GM10266 (cell line): ENCODE measurements around the gene XDH.

ENCODE experiments used
- DNase-seq: peaks from one replicate; pipeline ENCODE4 v3.0.0; 2012; ENCODE audit errors: extremely low spot score
- CTCF ChIP-seq: IDR thresholded peaks from 2 replicates; pipeline ENCODE4 v1.5.1; 2012; ENCODE audit warnings: mild to moderate bottlenecking, low read depth; ENCODE audit not compliant: control insufficient read depth, insufficient read depth; ENCODE audit errors: missing control alignments

Gene XDH

GRCh38 chr2:31347319-31347718, 67.2 kb downstream of the XDH start:
- no peak for DNase-seq

DNA sequence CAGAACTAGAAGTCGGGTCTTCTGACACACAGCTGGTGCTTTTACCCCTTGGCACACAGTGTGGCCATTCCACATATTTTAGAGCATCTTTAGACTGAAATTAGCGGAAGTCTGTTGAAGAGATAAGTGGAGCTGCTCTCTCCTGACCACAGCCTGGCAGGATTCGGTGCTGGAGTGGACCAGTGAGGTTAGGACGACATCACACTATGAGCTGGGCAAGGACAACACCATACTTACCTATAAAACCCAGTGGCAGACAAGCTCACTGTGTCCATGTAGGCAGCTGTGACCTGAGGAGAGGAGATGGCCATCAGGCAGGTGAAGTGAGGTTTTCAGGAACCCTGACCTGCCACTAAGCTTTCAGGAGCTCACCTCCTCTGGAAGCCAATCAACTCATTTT, 70.1 kb downstream of the XDH start:
- TF ChIP-seq CTCF, result no peak
- DNase-seq, result no peak

More at GRCh38 chr2:31347319-31347718, 67.2 kb downstream of the XDH start:
- TF ChIP-seq CTCF, result no peak

DNA sequence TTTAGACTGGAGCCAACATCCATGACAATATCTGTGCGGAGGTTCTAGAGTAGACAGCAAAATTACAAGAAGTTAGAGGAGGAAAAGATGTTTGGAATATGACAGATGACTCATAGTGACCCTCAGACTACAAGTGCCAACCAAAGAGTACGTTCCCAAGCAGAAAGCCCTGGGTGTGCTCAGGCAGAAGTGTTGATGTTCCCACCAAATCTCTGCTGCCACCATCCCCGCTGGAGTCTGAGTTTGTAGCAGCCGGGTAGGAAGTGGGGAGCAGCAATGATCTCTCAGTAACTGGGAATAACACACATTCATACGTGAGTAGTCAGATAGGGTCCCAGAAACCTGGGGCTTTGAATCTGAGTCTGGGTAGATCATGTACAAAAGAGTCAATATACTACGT, 73.2 kb downstream of the XDH start:
- no peak for TF ChIP-seq CTCF
- DNase-seq, result no peak

DNA sequence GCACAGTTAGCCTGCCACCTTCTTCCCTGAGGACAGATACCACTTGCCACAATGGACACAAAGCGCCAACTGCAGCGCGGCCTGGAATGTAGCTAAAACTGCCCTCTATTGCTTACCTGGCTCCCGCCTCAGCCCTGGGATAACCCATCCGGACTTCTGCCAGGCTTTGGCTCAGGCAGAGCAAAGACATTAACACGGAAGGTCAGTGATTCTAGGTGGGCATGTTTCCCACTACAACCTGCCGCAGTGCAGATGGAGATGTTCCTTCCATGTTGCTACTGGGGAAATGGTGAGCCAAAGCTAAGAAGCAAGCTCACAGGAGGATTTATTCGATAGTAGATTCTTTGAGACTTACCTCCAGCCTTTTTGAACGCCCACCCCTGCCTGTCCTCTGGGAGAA, 74.8 kb downstream of the XDH start:
- no peak for TF ChIP-seq CTCF
- DNase-seq, result no peak

DNA sequence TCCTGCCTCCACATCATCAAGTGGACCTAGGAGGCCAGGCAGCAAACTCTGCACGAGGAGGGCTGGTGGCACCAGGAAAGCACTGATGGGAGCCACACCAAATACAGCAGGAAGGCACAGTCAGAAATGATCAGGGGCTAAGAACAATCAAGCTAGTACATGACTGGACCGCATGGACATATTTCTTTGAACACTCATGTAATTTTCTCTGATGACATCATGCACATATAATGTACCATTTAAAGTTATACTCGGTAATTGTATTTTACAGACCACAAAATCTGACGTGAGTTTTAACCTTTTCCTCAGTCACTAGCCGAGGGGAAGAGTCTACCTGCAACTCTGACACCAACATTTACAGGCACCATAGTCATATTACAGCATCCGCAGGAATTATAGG, 76.7 kb downstream of the XDH start:
- TF ChIP-seq CTCF, result no peak
- DNase-seq, result no peak

DNA sequence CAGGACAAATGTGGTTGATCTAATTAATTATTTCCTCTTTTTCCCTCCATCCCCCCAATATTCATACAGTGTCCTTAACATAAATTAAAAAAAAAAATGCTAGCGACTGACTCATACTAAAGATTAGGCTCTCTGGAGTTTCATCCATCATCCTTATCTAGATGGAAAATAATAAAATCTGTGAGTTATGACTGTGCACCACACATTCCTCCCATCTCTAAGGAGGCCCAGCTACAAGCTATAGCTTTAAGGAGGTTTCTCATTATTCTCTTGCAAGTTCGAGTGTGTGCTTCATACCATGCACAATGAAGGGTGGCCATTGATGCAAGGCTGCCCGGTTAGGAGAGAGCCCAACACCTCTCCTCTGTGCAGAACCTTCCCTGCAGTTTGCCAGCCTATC, 77.3 kb downstream of the XDH start:
- DNase-seq, result no peak
- no peak for TF ChIP-seq CTCF

- TF ChIP-seq CTCF, result no peak
- DNase-seq, result no peak
Observed at GRCh38 chr2:31335921-31336585, 78.5 kb downstream of the XDH start.
